OCI-LY7 (cell line): ENCODE data around the gene SMG6. TPM values are rescaled to one million over a fixed set of nuclear protein-coding genes. Genes with fewer than 3 reads are reported as not detected.

Source experiments
- BruUV-seq: library from RNA; stranded (reverse); fragments of 400-500 nt; replicated peaks from 2 replicates; lab custom pipeline; 2021; lab: Mats Ljungman, UMichigan
- CTCF ChIA-PET: fragments of 300-600 bp; sonication (Branson Sonifier 250); formaldehyde crosslinking; loops from one replicate; lab custom pipeline; 2022; ENCODE audit warnings: antibody characterized with exemption; ENCODE audit not compliant: unreplicated experiment; lab: Charles Lee
- POLR2A ChIA-PET: fragments of 300-600 bp; sonication (Branson Sonifier 250); formaldehyde crosslinking; loops from one replicate; lab custom pipeline; 2022; ENCODE audit warnings: antibody characterized with exemption; lab: Charles Lee
- DNase-seq: peaks from one replicate; pipeline ENCODE4 v3.0.0-alpha.2; 2015; ENCODE audit warnings: low spot score
- H2AFZ ChIP-seq: fragments of 200-600 bp; sonication (generic), shearing (Covaris generic); 2 replicates; pipeline ENCODE4 v1.6.1; 2014; ENCODE audit warnings: mild to moderate bottlenecking, antibody characterized with exemption, low read length, moderate library complexity
- H3K27ac ChIP-seq: fragments of 200-600 bp; sonication (generic); 2 replicates; pipeline ENCODE4 v1.5.1; 2014; ENCODE audit warnings: mixed run types, low read depth, mild to moderate bottlenecking, moderate library complexity, low read length, inconsistent platforms; ENCODE audit not compliant: poor library complexity, severe bottlenecking
- H3K36me3 ChIP-seq: fragments of 200-600 bp; sonication (generic); 2 replicates; pipeline ENCODE4 v1.6.1; 2014; ENCODE audit warnings: mild to moderate bottlenecking, antibody characterized with exemption, low read length, moderate library complexity, mixed read lengths; ENCODE audit not compliant: insufficient read depth
- H3K4me1 ChIP-seq: fragments of 200-600 bp; sonication (generic); 2 replicates; pipeline ENCODE4 v1.5.1; 2014; ENCODE audit warnings: mild to moderate bottlenecking, low read length; ENCODE audit not compliant: insufficient read depth, poor library complexity, severe bottlenecking
- H3K4me2 ChIP-seq: fragments of 200-600 bp; sonication (generic); 2 replicates; pipeline ENCODE4 v1.6.1; 2014; ENCODE audit warnings: mild to moderate bottlenecking, low read length
- H3K4me3 ChIP-seq: fragments of 200-600 bp; sonication (generic); 2 replicates; pipeline ENCODE4 v1.5.1; 2014; ENCODE audit warnings: mild to moderate bottlenecking, low read depth, low read length; ENCODE audit not compliant: poor library complexity, severe bottlenecking
- H3K79me2 ChIP-seq: fragments of 200-600 bp; sonication (generic); 2 replicates; pipeline ENCODE4 v1.6.1; 2016; ENCODE audit warnings: low read depth, mild to moderate bottlenecking, low read length, moderate library complexity, mixed read lengths; ENCODE audit not compliant: insufficient read depth
- H3K9me2 ChIP-seq: fragments of 200-600 bp; sonication (generic); 2 replicates; pipeline ENCODE4 v1.6.1; 2016; ENCODE audit warnings: mild to moderate bottlenecking, low read length, mixed read lengths; ENCODE audit not compliant: insufficient read depth
- H3K9me3 ChIP-seq: fragments of 200-600 bp; sonication (generic); 2 replicates; pipeline ENCODE4 v1.6.1; 2014; ENCODE audit warnings: mild to moderate bottlenecking, mixed run types, low read length, mixed read lengths
- H4K20me1 ChIP-seq: fragments of 200-600 bp; sonication (generic); 2 replicates; pipeline ENCODE4 v1.6.1; 2014; ENCODE audit warnings: mild to moderate bottlenecking, antibody characterized with exemption, low read length, moderate library complexity, mixed read lengths; ENCODE audit not compliant: insufficient read depth
- EZH2phosphoT487 ChIP-seq: fragments of 200-600 bp; sonication (generic); IDR thresholded peaks from 2 replicates; pipeline ENCODE4 v1.6.1; 2018; ENCODE audit warnings: low read depth, borderline replicate concordance, mild to moderate bottlenecking, mixed run types, antibody characterized with exemption, low read length, moderate library complexity, mixed read lengths
- intact Hi-C: fragments of 100-400 bp; cut with micrococcal nuclease; formaldehyde crosslinking; loops from one replicate; pipeline ENCODE4 v1.10.0; 2022; ENCODE audit not compliant: unreplicated experiment
- total RNA-seq, 2 experiments: library from RNA; depleted of rRNA in 1 of 2; stranded (reverse); fragments of >200 nt in 1 of 2; shearing (Covaris generic) in 1 of 2; gene quantifications; 2 replicates each; pipeline ENCODE4 v1.2.3, GENCODE V29; 2014 to 2022
- TF ChIP-seq, protein P1 (sequence below): fragments of 200-600 bp; sonication (generic); conservative IDR thresholded peaks from 2 replicates; pipeline ENCODE4 v1.5.1; 2014; ENCODE audit warnings: mild to moderate bottlenecking, antibody characterized with exemption, low read length, moderate library complexity, mixed read lengths

The SMG6 gene
- total RNA-seq, 2 experiments from 2014 or later, result 12.5 to 17.8 TPM

DNA sequence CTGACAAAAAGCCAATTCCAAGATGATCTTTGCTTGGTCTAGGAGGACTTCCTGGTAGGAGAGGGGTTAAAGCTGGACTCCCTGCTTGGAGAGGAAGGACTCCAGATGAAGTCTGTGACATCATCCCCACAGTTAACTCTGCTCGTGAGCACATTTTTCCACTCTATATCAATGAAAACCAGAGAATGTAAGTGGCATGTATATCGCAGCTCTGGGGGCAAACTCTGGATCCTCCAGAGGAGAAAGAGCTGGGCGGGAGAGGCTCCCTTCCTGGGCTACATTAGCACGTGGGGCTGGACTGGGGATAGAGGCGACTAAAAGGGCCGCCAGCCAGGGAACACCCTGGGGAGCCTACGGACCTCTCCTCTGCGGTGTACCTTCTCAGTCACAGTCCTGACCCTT is 214.6 kb downstream of the SMG6 start:
- Histone ChIP-seq H4K20me1 (no peaks in the 10 kb centered on the region), H3K79me2 (no peaks in the 10 kb centered on the region), H3K9me2 (no peaks in the 10 kb centered on the region), H3K4me3 (peak overlapping the region; percentile 66), H3K9me3 (no peaks in the 10 kb centered on the region), H2AFZ (peak overlapping the region; percentile 46; the same call in 1 of the 2 replicates), H3K4me2 (peak overlapping the region; percentile 70), H3K36me3 (no peaks in the 10 kb centered on the region), H3K4me1 (peaks cover 55% of the 10 kb centered on the region), H3K27ac (peak overlapping the region; percentile 53)
- intact Hi-C loops, result no loop called here
- DNase-seq, result no peak
- CTCF ChIA-PET, result interaction anchor here (1.0 to 1.7 kb wide), 3 partner anchors 9 to 34 kb away, joined by 3 to 4 read pairs (median 3); partner anchors contain the start of gene HIC1
- POLR2A ChIA-PET, result interaction anchor here (0.9 to 1.2 kb wide), 2 partner anchors 12 to 151 kb away, joined by 3 read pairs; no protein-coding TSS in a partner anchor
- no peak for TF ChIP-seq EZH2phosphoT487
- TF ChIP-seq, protein P1, sequence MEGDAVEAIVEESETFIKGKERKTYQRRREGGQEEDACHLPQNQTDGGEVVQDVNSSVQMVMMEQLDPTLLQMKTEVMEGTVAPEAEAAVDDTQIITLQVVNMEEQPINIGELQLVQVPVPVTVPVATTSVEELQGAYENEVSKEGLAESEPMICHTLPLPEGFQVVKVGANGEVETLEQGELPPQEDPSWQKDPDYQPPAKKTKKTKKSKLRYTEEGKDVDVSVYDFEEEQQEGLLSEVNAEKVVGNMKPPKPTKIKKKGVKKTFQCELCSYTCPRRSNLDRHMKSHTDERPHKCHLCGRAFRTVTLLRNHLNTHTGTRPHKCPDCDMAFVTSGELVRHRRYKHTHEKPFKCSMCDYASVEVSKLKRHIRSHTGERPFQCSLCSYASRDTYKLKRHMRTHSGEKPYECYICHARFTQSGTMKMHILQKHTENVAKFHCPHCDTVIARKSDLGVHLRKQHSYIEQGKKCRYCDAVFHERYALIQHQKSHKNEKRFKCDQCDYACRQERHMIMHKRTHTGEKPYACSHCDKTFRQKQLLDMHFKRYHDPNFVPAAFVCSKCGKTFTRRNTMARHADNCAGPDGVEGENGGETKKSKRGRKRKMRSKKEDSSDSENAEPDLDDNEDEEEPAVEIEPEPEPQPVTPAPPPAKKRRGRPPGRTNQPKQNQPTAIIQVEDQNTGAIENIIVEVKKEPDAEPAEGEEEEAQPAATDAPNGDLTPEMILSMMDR, result no peak
- BruUV-seq, result no TSS peak

DNA sequence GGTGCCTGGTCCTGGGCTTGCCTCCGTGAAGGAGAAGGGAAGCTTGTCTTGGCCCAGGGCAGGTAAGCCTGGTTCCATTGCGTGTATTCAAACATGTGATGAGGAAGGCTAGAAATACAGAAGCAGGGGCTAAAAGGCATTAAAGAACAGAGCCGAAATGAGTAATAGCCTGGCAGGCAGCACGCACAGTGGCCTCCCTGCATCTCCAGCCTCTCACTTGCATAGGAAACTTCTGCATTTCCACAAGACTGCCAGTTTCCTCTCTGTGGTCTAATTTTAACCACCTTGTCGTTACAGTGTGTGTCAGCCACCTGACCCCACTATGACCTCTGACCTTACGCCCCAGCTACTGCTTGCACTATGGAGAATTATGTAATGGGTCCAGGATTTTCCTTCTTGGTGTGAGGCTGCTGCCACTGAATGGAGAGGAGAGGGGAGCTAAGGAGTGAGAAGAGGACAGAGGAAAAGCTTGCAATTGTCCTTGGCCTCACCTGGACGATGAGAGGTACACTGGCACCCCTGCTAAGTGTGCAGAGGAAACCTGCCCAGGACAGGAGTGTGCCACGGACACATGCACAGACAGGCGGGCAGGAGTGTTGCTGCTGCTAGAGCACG is 215.9 kb downstream of the SMG6 start:
- TF ChIP-seq, protein P1, result no peak
- no peak for TF ChIP-seq EZH2phosphoT487
- Histone ChIP-seq H3K4me1 (peaks cover 55% of the 10 kb centered on the region), H3K36me3 (no peaks in the 10 kb centered on the region), H3K79me2 (no peaks in the 10 kb centered on the region), H2AFZ (no peak overlapping the region), H3K4me2 (peak overlapping the region; percentile 70), H4K20me1 (no peaks in the 10 kb centered on the region), H3K9me3 (no peaks in the 10 kb centered on the region), H3K9me2 (no peaks in the 10 kb centered on the region), H3K27ac (no peak overlapping the region), H3K4me3 (no peak overlapping the region)
- intact Hi-C loops, result no loop called here
- BruUV-seq, result no TSS peak
- peak; percentile 30 for DNase-seq
- ChIA-PET CTCF (interaction anchor here (1.7 kb wide), 1 partner anchor 33 kb away, joined by 4 read pairs; the partner anchor contains the start of gene HIC1), POLR2A (interaction anchor here (0.6 to 1.2 kb wide), 4 partner anchors 11 to 538 kb away, joined by 3 read pairs; no protein-coding TSS in a partner anchor)

DNA sequence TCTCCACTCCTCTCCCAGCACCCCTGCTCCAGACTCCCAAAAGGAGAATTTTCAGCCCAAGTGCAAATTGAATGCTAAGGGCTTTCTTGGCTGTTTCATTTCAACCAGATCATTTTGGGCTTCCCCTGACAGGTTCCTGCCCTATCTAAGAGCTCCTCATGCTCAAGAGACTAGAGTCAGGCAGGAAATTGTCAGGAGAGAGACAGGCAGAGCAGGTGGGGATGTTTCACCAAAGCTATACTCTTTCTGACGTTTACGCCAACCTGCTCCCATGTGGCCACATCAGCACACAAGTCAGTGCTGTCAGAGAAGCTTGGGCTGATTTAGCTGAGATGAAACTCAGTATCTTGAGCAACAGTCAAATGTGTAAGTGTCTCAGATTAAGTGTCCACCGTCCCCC is 217.3 kb downstream of the SMG6 start:
- no peak for TF ChIP-seq EZH2phosphoT487
- TF ChIP-seq, protein P1, result no peak
- Histone ChIP-seq H4K20me1 (no peaks in the 10 kb centered on the region), H3K4me1 (peaks cover 54% of the 10 kb centered on the region), H3K36me3 (peaks cover 2% of the 10 kb centered on the region; the same call in 1 of the 2 replicates), H3K79me2 (no peaks in the 10 kb centered on the region), H3K4me2 (no peak overlapping the region), H3K4me3 (no peak overlapping the region), H2AFZ (no peak overlapping the region), H3K9me2 (no peaks in the 10 kb centered on the region), H3K27ac (no peak overlapping the region), H3K9me3 (no peaks in the 10 kb centered on the region)
- peak; percentile 32 for DNase-seq
- BruUV-seq, result no TSS peak
- ChIA-PET CTCF (no interaction called here), POLR2A (interaction anchor here (0.6 to 1.3 kb wide), 2 partner anchors 15 to 403 kb away, joined by 3 read pairs; no protein-coding TSS in a partner anchor)
- intact Hi-C loops, result no loop called here
